Embryonic facial prominence (tissue), 1 donor: ENCODE data around the gene ADSS1.

Experiments
- DNase-seq: peaks from one replicate; pipeline ENCODE4 v3.0.0-alpha.2; 2016; ENCODE audit errors: extremely low spot score

ADSS1 gene

GRCh38 chr14:104782808-104783139 is 58.7 kb downstream of the ADSS1 start:
- no peak for DNase-seq

- DNase-seq: no peak
These were observed 59.6 kb downstream of the ADSS1 start for GRCh38 chr14:104783484-104784217.

GRCh38 chr14:104784218-104784568 is 60.2 kb downstream of the ADSS1 start:
- no peak for DNase-seq

- DNase-seq: no peak
These were observed 61.0 kb downstream of the ADSS1 start for GRCh38 chr14:104784846-104785707.

GRCh38 chr14:104785708-104786080 is 61.7 kb downstream of the ADSS1 start:
- DNase-seq: no peak

- no peak for DNase-seq
These were observed 62.1 kb downstream of the ADSS1 start for GRCh38 chr14:104786091-104786586.

GRCh38 chr14:104786726-104787675 is 63.0 kb downstream of the ADSS1 start:
- no peak for DNase-seq

- no peak for DNase-seq
These were observed 63.7 kb downstream of the ADSS1 start for GRCh38 chr14:104787736-104788135.

GRCh38 chr14:104788161-104788818 is 64.3 kb downstream of the ADSS1 start:
- DNase-seq: no peak

GRCh38 chr14:104788873-104789663 is 65.0 kb downstream of the ADSS1 start:
- DNase-seq: no peak

GRCh38 chr14:104789752-104790743 is 66.0 kb downstream of the ADSS1 start:
- DNase-seq: no peak

GRCh38 chr14:104791425-104791824 is 67.4 kb downstream of the ADSS1 start:
- DNase-seq: no peak

GRCh38 chr14:104792101-104792884 is 68.3 kb downstream of the ADSS1 start:
- no peak for DNase-seq

GRCh38 chr14:104792945-104793702 is 69.1 kb downstream of the ADSS1 start:
- DNase-seq: no peak

GRCh38 chr14:104793703-104793959 is 69.6 kb downstream of the ADSS1 start:
- DNase-seq: no peak

- no peak for DNase-seq
These were observed 70.1 kb downstream of the ADSS1 start for GRCh38 chr14:104794099-104794498.

GRCh38 chr14:104794631-104794992 is 70.6 kb downstream of the ADSS1 start:
- no peak for DNase-seq
